ENCODE measurements around the gene KCNMA1.

Gene KCNMA1

GRCh38 chr10:76981251-76981650, 656.4 kb downstream of the KCNMA1 start:
- TF ChIP-seq CREB1 (IDR thresholded peaks at IDR 0.05; ENCODE audit: low read depth) = no peak
- TF ChIP-seq FOXM1 (IDR thresholded peaks at IDR 0.05; ENCODE audit: borderline replicate concordance, low read depth) = no peak
- no peak for TF ChIP-seq TEAD4 (IDR thresholded peaks at IDR 0.05)
- no peak for TF ChIP-seq ZBTB7A (IDR thresholded peaks at IDR 0.05; ENCODE audit: low read depth)
- TF ChIP-seq TAF1 (IDR thresholded peaks at IDR 0.05; ENCODE audit: low read depth) = no peak
- no peak for TF ChIP-seq RAD21 (IDR thresholded peaks at IDR 0.05; ENCODE audit: low read depth)
- TF ChIP-seq, protein P1, sequence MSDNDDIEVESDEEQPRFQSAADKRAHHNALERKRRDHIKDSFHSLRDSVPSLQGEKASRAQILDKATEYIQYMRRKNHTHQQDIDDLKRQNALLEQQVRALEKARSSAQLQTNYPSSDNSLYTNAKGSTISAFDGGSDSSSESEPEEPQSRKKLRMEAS (IDR thresholded peaks at IDR 0.05) = no peak
- TF ChIP-seq, protein P2, sequence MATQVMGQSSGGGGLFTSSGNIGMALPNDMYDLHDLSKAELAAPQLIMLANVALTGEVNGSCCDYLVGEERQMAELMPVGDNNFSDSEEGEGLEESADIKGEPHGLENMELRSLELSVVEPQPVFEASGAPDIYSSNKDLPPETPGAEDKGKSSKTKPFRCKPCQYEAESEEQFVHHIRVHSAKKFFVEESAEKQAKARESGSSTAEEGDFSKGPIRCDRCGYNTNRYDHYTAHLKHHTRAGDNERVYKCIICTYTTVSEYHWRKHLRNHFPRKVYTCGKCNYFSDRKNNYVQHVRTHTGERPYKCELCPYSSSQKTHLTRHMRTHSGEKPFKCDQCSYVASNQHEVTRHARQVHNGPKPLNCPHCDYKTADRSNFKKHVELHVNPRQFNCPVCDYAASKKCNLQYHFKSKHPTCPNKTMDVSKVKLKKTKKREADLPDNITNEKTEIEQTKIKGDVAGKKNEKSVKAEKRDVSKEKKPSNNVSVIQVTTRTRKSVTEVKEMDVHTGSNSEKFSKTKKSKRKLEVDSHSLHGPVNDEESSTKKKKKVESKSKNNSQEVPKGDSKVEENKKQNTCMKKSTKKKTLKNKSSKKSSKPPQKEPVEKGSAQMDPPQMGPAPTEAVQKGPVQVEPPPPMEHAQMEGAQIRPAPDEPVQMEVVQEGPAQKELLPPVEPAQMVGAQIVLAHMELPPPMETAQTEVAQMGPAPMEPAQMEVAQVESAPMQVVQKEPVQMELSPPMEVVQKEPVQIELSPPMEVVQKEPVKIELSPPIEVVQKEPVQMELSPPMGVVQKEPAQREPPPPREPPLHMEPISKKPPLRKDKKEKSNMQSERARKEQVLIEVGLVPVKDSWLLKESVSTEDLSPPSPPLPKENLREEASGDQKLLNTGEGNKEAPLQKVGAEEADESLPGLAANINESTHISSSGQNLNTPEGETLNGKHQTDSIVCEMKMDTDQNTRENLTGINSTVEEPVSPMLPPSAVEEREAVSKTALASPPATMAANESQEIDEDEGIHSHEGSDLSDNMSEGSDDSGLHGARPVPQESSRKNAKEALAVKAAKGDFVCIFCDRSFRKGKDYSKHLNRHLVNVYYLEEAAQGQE (IDR thresholded peaks at IDR 0.05; ENCODE audit: low read depth) = no peak
- TF ChIP-seq NFIC (IDR thresholded peaks at IDR 0.05) = no peak
- TF ChIP-seq USF1 (IDR thresholded peaks at IDR 0.05) = no peak
- TF ChIP-seq TCF12 (IDR thresholded peaks at IDR 0.05; ENCODE audit: low read depth) = no peak
- TF ChIP-seq EP300 (IDR thresholded peaks at IDR 0.05; ENCODE audit: borderline replicate concordance) = no peak
- no peak for TF ChIP-seq EGR1 (IDR thresholded peaks at IDR 0.05)

DNA sequence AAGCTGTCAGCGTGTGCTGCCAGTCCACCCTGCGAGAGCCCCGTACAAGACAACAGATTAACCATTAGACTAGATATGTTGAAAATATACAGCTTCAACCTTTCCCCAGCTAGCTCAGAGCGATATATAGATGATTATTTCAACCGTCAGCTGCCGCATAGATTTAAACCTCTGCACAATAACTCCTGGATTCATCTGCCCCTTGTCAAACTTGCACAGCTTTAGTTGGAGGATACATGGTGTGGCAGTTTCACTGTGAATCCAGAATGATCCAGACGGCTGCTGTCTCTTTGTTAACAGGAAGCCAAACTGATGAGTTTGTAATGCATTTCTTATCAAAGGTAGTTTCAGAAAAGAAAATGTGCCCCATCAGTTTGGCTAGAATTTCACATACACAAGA, 659.7 kb downstream of the KCNMA1 start:
- TF ChIP-seq, protein P2 (IDR thresholded peaks at IDR 0.05; ENCODE audit: low read depth) = no peak
- TF ChIP-seq TAF1 (IDR thresholded peaks at IDR 0.05; ENCODE audit: low read depth) = no peak
- TF ChIP-seq EP300 (IDR thresholded peaks at IDR 0.05; ENCODE audit: borderline replicate concordance) = no peak
- TF ChIP-seq ZBTB7A (IDR thresholded peaks at IDR 0.05; ENCODE audit: low read depth) = no peak
- TF ChIP-seq, protein P1 (IDR thresholded peaks at IDR 0.05) = no peak
- TF ChIP-seq YY1 (IDR thresholded peaks at IDR 0.05; ENCODE audit: low read depth) = no peak
- TF ChIP-seq EGR1 (IDR thresholded peaks at IDR 0.05) = no peak
- no peak for TF ChIP-seq TCF12 (IDR thresholded peaks at IDR 0.05; ENCODE audit: low read depth)
- no peak for TF ChIP-seq CEBPB (IDR thresholded peaks at IDR 0.05)
- TF ChIP-seq RAD21 (IDR thresholded peaks at IDR 0.05; ENCODE audit: low read depth) = no peak

DNA sequence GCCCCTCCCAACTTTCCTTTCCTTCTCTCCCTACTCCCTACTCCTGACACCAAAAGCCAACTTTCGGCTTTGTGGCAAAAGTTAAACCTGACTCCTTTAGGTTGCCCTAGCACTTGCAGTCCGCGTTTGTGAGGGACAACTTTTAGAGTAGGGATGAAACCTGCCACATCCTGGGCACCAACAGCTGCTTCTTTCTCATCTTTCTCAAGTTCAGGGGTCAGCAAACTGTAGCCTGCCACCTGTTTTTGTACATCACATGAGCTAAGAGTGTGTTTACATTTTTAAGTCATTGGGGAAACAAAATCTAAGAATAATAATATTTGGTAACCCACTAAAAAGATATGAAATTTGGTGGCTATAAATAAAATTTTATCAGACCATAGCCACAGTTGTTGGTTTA, 660.6 kb downstream of the KCNMA1 start:
- TF ChIP-seq CREB1 (IDR thresholded peaks at IDR 0.05; ENCODE audit: low read depth) = no peak
- TF ChIP-seq, protein P1 (IDR thresholded peaks at IDR 0.05) = no peak
- no peak for TF ChIP-seq CEBPB (IDR thresholded peaks at IDR 0.05)
- TF ChIP-seq YY1 (IDR thresholded peaks at IDR 0.05; ENCODE audit: low read depth) = no peak

DNA sequence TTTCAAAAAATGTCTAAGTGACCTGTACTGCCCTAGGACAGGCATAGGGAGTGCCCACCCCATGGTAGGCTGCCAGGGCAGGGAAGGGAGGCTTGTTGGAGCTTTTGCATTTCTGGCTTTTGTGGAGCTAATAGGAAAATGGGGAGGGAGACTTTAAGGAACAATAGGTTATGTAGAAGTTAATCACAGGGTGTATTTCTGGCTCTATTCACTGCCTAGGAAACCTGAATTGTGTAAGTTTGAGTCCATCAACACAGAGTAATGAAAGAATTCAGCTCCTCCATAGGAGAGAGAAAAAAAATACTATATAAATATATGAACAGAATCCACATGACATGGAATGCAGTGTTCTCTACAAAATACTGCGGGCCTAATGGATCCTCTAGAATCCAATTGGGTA, 661.5 kb downstream of the KCNMA1 start:
- no peak for TF ChIP-seq EP300 (IDR thresholded peaks at IDR 0.05; ENCODE audit: borderline replicate concordance)
- TF ChIP-seq TCF12 (IDR thresholded peaks at IDR 0.05; ENCODE audit: low read depth) = no peak
- no peak for TF ChIP-seq CEBPB (IDR thresholded peaks at IDR 0.05)
- no peak for TF ChIP-seq USF1 (IDR thresholded peaks at IDR 0.05)

GRCh38 chr10:76975126-76975525, 662.5 kb downstream of the KCNMA1 start:
- TF ChIP-seq FOXM1 (IDR thresholded peaks at IDR 0.05; ENCODE audit: borderline replicate concordance, low read depth) = no peak
- TF ChIP-seq TEAD4 (IDR thresholded peaks at IDR 0.05) = no peak
- TF ChIP-seq TCF12 (IDR thresholded peaks at IDR 0.05; ENCODE audit: low read depth) = no peak
- no peak for TF ChIP-seq NFIC (IDR thresholded peaks at IDR 0.05)

GRCh38 chr10:76974017-76974691, 663.5 kb downstream of the KCNMA1 start:
- TF ChIP-seq EGR1 (IDR thresholded peaks at IDR 0.05) (no peak), TEAD4 (IDR thresholded peaks at IDR 0.05) (no peak)

All from Ishikawa (cell line).